ENCODE measurements around the gene SLC35E2B. TPM values are rescaled to one million over a fixed set of nuclear protein-coding genes. Genes with fewer than 3 reads are reported as not detected.

SLC35E2B gene
- total RNA-seq, 2 donors from 2014 or later = 67.5 to 87.3 TPM

- peak in 1 of 3 donors; percentile 3 for DNase-seq
- Mint-ChIP-seq H3K4me1 (peaks cover 10% of the 10 kb centered on the region), H3K36me3 (ENCODE audit: low read depth) (no peaks in the 10 kb centered on the region), H3K27me3 (no peaks in the 10 kb centered on the region), H3K4me3 (no peak overlapping the region), H3K27ac (no peak overlapping the region)
- ATAC-seq = no peak
- H3K9me3 ChIP-seq (ENCODE audit: control insufficient read depth, low read length, poor library complexity, severe bottlenecking) = no peaks in the 10 kb centered on the region
These were observed 66.1 kb downstream of the SLC35E2B start for GRCh38 chr1:1626207-1627141.

GRCh38 chr1:1625824-1626206 lies 66.8 kb downstream of the SLC35E2B start:
- DNase-seq (no peak), ATAC-seq (no peak)
- H3K9me3 ChIP-seq (ENCODE audit: control insufficient read depth, low read length, poor library complexity, severe bottlenecking) = no peaks in the 10 kb centered on the region
- H3K36me3 Mint-ChIP-seq (ENCODE audit: low read depth) = no peaks in the 10 kb centered on the region
- H3K4me3 Mint-ChIP-seq = no peak overlapping the region
- H3K27me3 Mint-ChIP-seq = no peaks in the 10 kb centered on the region
- H3K4me1 Mint-ChIP-seq = peaks cover 10% of the 10 kb centered on the region
- no peak overlapping the region for H3K27ac Mint-ChIP-seq

DNA sequence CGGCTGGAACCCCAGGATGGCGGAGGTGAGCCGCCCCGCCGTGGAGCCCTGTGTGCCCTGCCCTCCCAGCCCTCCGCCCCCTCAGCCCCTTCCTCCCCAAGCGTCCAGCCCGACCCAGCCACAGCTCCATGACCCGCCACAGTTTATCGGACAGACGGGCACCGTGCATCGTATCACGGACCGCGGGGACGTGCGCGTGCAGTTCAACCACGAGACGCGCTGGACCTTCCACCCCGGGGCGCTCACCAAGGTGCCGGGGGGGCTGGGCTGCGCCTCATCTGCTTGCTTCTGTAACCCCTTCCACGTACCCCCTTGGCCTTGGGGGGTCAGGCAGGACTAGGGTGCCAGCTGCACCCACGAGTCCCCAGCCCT lies 67.2 kb downstream of the SLC35E2B start:
- H3K27ac Mint-ChIP-seq = no peak overlapping the region
- ATAC-seq (no peak), DNase-seq (no peak)
- H3K36me3 Mint-ChIP-seq (ENCODE audit: low read depth) = no peaks in the 10 kb centered on the region
- H3K9me3 ChIP-seq (ENCODE audit: control insufficient read depth, low read length, poor library complexity, severe bottlenecking) = no peaks in the 10 kb centered on the region
- no peak overlapping the region for H3K4me3 Mint-ChIP-seq
- peaks cover 10% of the 10 kb centered on the region for H3K4me1 Mint-ChIP-seq
- no peaks in the 10 kb centered on the region for H3K27me3 Mint-ChIP-seq

DNA sequence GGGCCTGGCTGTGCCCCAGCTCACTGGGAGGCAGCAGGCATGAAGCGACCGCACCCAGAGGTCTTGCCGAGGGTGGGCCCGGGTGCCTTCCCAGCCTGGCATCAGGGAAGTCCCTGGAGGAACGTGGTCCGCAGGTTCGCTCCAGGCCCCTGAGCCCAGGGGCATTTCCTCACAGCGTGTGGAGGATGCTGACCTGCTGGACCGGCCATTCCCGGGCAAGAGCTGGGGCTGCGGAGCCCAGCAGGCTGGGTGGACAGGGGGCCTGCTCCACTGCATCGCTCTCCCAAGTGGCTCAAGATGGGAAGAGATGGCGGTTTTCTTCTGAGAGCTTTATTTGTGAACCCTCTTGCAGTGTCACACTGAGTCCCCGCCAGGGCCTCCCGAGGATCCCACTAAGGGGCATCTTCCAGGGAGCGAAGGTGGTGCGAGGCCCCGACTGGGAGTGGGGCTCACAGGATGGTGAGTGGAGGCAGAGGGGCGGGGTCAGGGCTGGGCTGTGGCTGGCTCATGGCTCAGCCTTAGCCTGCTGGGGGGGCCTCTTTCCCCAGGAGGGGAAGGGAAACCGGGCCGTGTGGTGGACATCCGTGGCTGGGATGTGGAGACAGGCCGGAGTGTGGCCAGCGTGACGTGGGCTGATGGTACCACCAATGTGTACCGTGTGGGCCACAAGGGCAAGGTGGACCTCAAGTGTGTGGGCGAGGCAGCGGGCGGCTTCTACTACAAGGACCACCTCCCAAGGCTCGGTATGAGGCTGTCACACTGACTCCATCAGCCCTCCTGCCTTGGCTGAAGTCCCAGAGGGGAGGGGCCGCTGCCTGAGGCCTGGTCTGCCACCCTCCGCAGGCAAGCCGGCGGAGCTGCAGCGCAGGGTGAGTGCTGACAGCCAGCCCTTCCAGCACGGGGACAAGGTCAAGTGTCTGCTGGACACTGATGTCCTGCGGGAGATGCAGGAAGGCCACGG lies 67.9 kb downstream of the SLC35E2B start:
- H3K27ac Mint-ChIP-seq = no peak overlapping the region
- H3K4me1 Mint-ChIP-seq = peaks cover 8% of the 10 kb centered on the region
- ATAC-seq = no peak
- no peaks in the 10 kb centered on the region for H3K9me3 ChIP-seq (ENCODE audit: control insufficient read depth, low read length, poor library complexity, severe bottlenecking)
- no peak overlapping the region for H3K4me3 Mint-ChIP-seq
- H3K36me3 Mint-ChIP-seq (ENCODE audit: low read depth) = no peaks in the 10 kb centered on the region
- no peaks in the 10 kb centered on the region for H3K27me3 Mint-ChIP-seq
- DNase-seq = no peak

DNA sequence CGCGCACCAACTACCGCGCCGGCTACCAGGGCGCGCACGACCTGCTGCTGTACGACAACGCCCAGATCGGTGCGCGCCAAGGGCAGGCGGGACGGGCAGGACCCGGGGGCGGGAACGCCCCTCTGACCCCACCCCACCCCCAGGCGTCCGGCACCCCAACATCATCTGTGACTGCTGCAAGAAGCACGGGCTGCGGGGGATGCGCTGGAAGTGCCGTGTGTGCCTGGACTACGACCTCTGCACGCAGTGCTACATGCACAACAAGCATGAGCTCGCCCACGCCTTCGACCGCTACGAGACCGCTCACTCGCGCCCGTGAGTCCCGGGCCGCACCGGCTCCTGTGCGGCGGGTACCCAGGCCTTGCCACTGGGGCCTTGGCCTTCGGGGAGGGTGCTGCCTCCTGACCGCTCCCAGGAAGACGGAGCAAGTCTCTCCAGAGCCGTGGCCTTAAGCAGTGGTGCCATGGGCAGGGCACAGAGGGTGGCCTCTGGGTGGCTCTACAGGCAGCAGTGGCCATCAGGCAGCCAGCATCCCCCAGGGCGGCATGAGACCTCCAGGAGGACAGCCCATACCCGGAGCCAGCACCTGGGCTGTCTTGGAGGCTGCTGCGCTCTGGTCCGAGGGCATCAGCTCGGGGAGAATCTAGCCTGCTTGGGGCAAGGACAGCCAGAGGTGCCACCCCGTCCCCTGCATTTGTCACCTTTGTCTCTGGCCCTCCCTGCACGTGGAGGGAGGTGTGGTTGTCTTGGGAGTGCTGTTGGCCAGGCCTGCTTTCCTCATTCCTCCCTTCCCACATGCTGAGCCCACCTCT lies 68.8 kb downstream of the SLC35E2B start:
- Mint-ChIP-seq H3K4me3 (no peak overlapping the region), H3K27me3 (no peaks in the 10 kb centered on the region), H3K36me3 (ENCODE audit: low read depth) (no peaks in the 10 kb centered on the region), H3K4me1 (peaks cover 8% of the 10 kb centered on the region), H3K27ac (no peak overlapping the region)
- no peak for DNase-seq
- no peak for ATAC-seq
- no peaks in the 10 kb centered on the region for H3K9me3 ChIP-seq (ENCODE audit: control insufficient read depth, low read length, poor library complexity, severe bottlenecking)

DNA sequence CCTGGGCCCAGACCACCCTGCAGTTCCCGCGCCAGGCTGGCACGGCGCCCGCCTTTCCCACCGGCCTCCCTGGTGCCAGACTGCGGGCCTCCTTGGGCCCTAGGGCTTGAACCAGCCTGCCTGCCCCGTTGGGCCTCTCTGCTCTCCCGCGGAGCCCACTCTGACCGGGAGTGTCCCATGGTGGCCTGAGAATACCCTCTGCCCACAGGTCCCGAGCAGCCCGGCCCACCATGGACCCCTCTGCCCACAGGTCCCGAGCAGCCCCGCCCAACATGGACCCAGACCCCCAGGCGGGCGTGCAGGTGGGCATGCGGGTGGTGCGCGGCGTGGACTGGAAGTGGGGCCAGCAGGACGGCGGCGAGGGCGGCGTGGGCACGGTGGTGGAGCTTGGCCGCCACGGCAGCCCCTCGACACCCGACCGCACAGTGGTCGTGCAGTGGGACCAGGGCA lies 69.4 kb downstream of the SLC35E2B start:
- Mint-ChIP-seq H3K27me3 (no peaks in the 10 kb centered on the region), H3K4me3 (no peak overlapping the region), H3K27ac (no peak overlapping the region), H3K36me3 (ENCODE audit: low read depth) (no peaks in the 10 kb centered on the region), H3K4me1 (peaks cover 8% of the 10 kb centered on the region)
- DNase-seq (no peak), ATAC-seq (no peak)
- H3K9me3 ChIP-seq (ENCODE audit: control insufficient read depth, low read length, poor library complexity, severe bottlenecking) = no peaks in the 10 kb centered on the region

GRCh38 chr1:1622788-1623094 lies 69.9 kb downstream of the SLC35E2B start:
- H3K27me3 Mint-ChIP-seq = no peaks in the 10 kb centered on the region
- ATAC-seq = no peak
- no peaks in the 10 kb centered on the region for H3K9me3 ChIP-seq (ENCODE audit: control insufficient read depth, low read length, poor library complexity, severe bottlenecking)
- DNase-seq = no peak
- H3K4me3 Mint-ChIP-seq = no peak overlapping the region
- H3K4me1 Mint-ChIP-seq = peaks cover 8% of the 10 kb centered on the region
- peak overlapping the region; percentile 73 for H3K27ac Mint-ChIP-seq
- no peaks in the 10 kb centered on the region for H3K36me3 Mint-ChIP-seq (ENCODE audit: low read depth)

DNA sequence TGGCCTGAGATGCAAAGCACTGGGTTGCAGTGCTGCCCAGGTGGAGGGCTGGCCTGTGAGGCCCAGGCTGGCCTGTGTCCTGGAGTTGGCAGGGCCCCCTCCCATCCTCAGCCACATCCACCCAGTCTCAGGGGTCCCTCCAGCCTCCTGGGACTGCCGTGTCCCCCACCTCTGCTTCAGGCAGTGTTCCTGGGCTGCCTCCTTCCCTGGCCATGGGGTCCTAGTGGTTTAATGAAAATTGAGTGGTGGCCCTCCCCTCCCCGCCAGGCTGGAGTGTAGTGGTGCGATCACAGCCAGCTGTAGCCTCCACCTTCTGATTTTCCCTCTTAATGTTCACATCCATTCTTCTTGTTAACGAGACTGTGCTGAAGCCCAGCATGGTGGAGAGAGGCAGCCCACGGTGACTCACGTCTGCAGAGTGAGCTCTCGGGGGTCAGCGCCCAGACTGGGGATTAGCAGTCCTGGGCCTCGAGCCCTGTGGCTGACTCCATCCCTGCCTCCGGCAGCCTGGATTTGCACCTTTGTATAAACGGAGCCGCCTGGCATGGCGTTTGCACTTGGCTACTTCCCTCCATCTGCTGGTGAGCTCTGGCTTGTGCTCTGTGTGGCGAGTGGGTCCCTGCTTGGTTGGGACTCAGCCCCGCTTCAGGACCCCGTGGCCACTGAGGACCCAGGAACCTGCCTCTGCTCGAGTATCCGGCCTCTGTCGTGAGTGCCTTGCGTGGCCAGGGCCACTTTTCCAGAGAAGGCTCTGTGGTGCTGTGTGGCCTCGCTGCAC lies 70.4 kb downstream of the SLC35E2B start:
- Mint-ChIP-seq H3K27me3 (no peaks in the 10 kb centered on the region), H3K4me3 (no peak overlapping the region), H3K27ac (peak overlapping the region; percentile 73), H3K4me1 (peaks cover 10% of the 10 kb centered on the region), H3K36me3 (ENCODE audit: low read depth) (no peaks in the 10 kb centered on the region)
- no peaks in the 10 kb centered on the region for H3K9me3 ChIP-seq (ENCODE audit: control insufficient read depth, low read length, poor library complexity, severe bottlenecking)
- no peak for ATAC-seq
- DNase-seq = no peak

DNA sequence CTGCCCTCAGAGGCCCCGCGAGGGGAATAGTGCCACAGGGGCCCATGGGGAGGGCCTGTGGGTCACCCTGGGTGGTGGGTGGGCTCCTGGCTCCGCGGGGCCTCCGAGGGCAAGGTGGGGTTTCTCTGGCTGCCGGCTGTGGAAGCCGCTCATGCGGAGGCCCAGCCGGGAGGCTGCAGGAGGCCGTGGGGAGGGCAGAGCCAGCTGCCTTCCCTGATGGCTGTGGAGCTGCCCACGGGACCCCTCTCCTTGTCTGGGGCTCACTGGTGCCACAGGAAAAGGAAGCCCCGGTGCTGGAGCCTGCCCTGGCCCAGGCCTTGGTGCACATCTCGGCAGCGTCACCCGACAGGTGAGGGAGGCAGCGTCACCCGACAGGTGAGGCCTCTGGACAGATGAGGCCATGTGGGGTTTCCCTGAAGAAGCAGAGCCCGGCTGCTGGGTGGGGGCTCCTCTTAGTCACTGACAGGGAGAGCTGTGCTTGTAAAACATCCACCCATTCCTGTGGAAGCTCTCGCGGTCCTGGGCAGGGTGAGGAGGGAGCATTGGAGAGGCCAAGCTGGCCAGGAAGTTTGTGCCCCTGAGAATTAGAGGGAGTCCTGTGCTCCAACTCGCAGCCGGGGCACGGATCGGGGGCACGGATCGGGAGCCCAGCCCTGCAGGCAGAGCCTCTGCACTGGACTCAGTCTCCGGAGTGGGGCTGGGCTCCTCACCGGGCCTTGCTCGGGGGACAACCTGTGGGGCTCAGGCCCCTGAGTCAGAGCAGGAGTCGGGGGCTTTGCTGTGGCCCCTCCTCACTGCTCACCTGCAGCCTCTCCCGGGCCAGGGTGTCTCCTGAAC lies 71.2 kb downstream of the SLC35E2B start:
- H3K4me1 Mint-ChIP-seq = peaks cover 15% of the 10 kb centered on the region
- H3K4me3 Mint-ChIP-seq = no peak overlapping the region
- no peak for ATAC-seq
- H3K9me3 ChIP-seq (ENCODE audit: control insufficient read depth, low read length, poor library complexity, severe bottlenecking) = no peaks in the 10 kb centered on the region
- no peak overlapping the region for H3K27ac Mint-ChIP-seq
- no peaks in the 10 kb centered on the region for H3K27me3 Mint-ChIP-seq
- no peak for DNase-seq
- no peaks in the 10 kb centered on the region for H3K36me3 Mint-ChIP-seq (ENCODE audit: low read depth)

GRCh38 chr1:1620433-1621139 lies 72.0 kb downstream of the SLC35E2B start:
- ATAC-seq (no peak), DNase-seq (no peak)
- no peak overlapping the region for H3K4me3 Mint-ChIP-seq
- no peaks in the 10 kb centered on the region for H3K36me3 Mint-ChIP-seq (ENCODE audit: low read depth)
- no peaks in the 10 kb centered on the region for H3K9me3 ChIP-seq (ENCODE audit: control insufficient read depth, low read length, poor library complexity, severe bottlenecking)
- H3K27ac Mint-ChIP-seq = no peak overlapping the region
- peaks cover 15% of the 10 kb centered on the region for H3K4me1 Mint-ChIP-seq
- H3K27me3 Mint-ChIP-seq = no peaks in the 10 kb centered on the region

DNA sequence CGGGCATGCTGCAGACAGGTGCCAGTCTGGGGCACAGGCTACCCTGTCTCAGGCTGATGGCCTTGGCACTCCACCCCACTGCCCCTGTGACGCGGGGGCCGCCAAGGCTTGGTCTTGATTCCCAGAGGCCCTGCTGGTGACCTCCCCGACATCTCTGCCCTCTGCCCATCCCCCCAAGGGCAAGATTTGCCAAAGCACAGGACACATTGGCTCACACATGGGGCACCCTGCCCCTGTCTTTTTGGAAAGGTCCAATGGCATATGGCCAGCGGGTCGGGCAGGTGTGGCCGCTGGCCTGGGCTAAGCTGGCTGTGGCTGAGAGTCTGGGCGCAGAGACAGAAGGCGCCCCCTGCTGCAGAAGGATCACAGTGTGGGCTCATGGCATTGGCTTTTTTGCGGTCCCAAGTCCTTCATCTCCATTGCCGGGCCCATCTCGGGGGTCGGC lies 72.7 kb downstream of the SLC35E2B start:
- Mint-ChIP-seq H3K27ac (no peak overlapping the region), H3K27me3 (no peaks in the 10 kb centered on the region), H3K4me3 (no peak overlapping the region), H3K4me1 (peaks cover 14% of the 10 kb centered on the region), H3K36me3 (ENCODE audit: low read depth) (no peaks in the 10 kb centered on the region)
- ATAC-seq (no peak), DNase-seq (no peak)
- no peaks in the 10 kb centered on the region for H3K9me3 ChIP-seq (ENCODE audit: control insufficient read depth, low read length, poor library complexity, severe bottlenecking)
